Body of pancreas (tissue), 4 donors: ENCODE results near the gene KRT78. TPM values are rescaled to one million over a fixed set of nuclear protein-coding genes. Genes with fewer than 3 reads are reported as not detected.

ENCODE experiments used
- ATAC-seq: fragments of 150-250 bp; one replicate; pipeline ENCODE4 v1.9.1; 2016
- DNase-seq, 4 donors: peaks; one replicate each; pipeline ENCODE4 v3.0.0-alpha.2; 2019
- H3K27ac ChIP-seq, 4 donors: fragments of 200-600 bp; sonication (generic); 1 replicate in 3 of 4; 2 replicates in 1 of 4; pipeline versions ENCODE4 v1.5.1 to v1.6.1; 2016 to 2019; ENCODE audit warnings: mild to moderate bottlenecking in 1 of 4, mixed read lengths in 1 of 4, moderate library complexity in 1 of 4
- H3K27me3 ChIP-seq, 2 donors: fragments of 200-600 bp; sonication (generic); one replicate each; pipeline ENCODE4 v1.6.0; 2016; ENCODE audit warnings: mild to moderate bottlenecking in 1 of 2
- H3K36me3 ChIP-seq, 2 donors: fragments of 200-600 bp; sonication (generic); replicated peaks in 1 of 2; 2 replicates each; pipeline ENCODE4 v1.5.1; 2016; ENCODE audit warnings: low read depth in 2 of 2; ENCODE audit not compliant: insufficient read depth in 1 of 2
- H3K4me1 ChIP-seq: fragments of 200-600 bp; sonication (generic); one replicate; pipeline ENCODE4 v1.6.0; 2016
- H3K4me3 ChIP-seq, 2 donors: fragments of 200-600 bp; sonication (generic); 1 replicate in 1 of 2; 2 replicates in 1 of 2; pipeline ENCODE4 v1.5.1; 2016 to 2019
- H3K9me3 ChIP-seq, 3 donors: fragments of 200-600 bp; sonication (generic); 1 replicate in 2 of 3; 2 replicates in 1 of 3; pipeline ENCODE4 v1.5.1; 2016
- CTCF ChIP-seq, 7 experiments: fragments of 450-650 bp in 4 of 7; fragments of 200-600 bp in 3 of 7; sonication (generic) in 3 of 7; IDR thresholded peaks; one replicate each; pipeline ENCODE4 v1.5.1; 2016 to 2019; ENCODE audit warnings: antibody characterized with exemption in 7 of 7
- POLR2A ChIP-seq, 3 donors: fragments of 450-650 bp; IDR thresholded peaks; one replicate each; pipeline ENCODE4 v1.6.1; 2016; ENCODE audit warnings: antibody characterized with exemption in 3 of 3, mild to moderate bottlenecking in 2 of 3
- WGBS, 2 donors: methylation state at CpG; one replicate each; pipeline ENCODE4 v1.1.5; 2017; 5-methylcytosine and 5-hydroxymethylcytosine counted together
- intact Hi-C: fragments of 100-400 bp; cut with DNase I; formaldehyde crosslinking; loops from one replicate; pipeline ENCODE4 v1.15.1; 2023
- total RNA-seq, 2 donors: library from RNA; depleted of rRNA; stranded (reverse); fragments of >200 nt; gene quantifications; one replicate each; pipeline ENCODE4 v1.1.0, GENCODE V29; 2016

KRT78 gene
- total RNA-seq, 2 donors from 2014 or later, result not detected

DNA sequence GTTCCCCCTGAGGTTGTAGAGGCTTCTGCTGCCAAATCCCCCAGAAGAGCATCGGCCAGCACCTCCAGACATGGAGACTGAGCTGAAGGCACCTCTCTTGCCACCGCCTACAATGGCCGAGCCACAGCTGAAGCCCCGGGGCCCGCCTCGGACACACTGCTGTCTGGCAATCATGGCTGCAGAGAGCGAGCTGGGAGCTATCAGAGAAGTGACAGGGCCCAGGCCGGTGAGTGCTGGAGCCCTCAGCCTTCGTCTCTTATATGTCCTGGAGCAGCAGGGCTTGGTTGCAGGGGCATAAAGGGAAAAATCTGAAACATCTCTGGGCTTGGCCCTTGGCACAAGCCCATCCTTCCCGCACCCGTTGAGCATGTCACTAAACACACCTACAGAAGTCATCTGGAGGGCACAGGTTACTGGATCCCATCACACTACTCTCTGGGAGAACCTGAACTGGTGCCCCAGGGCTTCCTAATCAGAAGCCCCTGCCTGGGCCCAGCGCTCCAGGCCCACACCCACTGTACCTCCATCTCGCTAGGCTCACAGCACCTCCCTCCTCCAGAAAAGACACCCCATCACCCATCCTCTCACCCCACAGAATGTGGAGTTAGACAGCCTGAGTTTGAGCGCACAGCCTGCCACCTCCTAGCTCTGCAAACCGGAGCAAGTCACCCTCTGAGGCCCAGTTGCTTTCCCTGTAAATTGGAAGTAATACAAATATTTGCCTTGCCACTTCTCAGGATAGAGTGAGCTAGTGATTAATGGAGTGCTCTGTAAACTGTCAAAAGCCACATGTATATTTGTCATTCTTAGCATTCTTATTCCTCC, 34.7 kb downstream of the KRT78 start, which contains the start of gene KRT4:
KRT4 (minus strand) TSS at position 232 of the 825 bp plus-strand sequence; CDS start at position 174, 58 bp downstream.
- TF ChIP-seq CTCF (IDR thresholded peaks at IDR 0.05) (no peak), POLR2A (IDR thresholded peaks at IDR 0.05) (no peak)
- WGBS, 2 donors, result 42 to 57% methylated on average over 4 to 15 of the region's 15 CpGs

GRCh38 chr12:52813203-52813819, 35.5 kb downstream of the KRT78 start:
- intact Hi-C loops, result no loop called here
- 73 to 74% methylated on average over 8 to 10 of the region's 10 CpGs for WGBS, 2 donors

More for the DNA sequence above, 34.7 kb downstream of the KRT78 start, which contains the start of gene KRT4:
- H3K4me3 ChIP-seq, result no peak within 1 kb of the TSS
- H3K27ac ChIP-seq, result no peak within 1 kb of the TSS
- H3K27me3 ChIP-seq, result no peaks in the 10 kb centered on the region
- H3K9me3 ChIP-seq, result no peaks in the 10 kb centered on the region
- peaks cover 9% of the 10 kb centered on the region for H3K4me1 ChIP-seq
- DNase-seq, result no peak
- ATAC-seq, result peak; percentile 58
- no peaks in the 10 kb centered on the region for H3K36me3 ChIP-seq
- intact Hi-C loops, result no loop called here

DNA sequence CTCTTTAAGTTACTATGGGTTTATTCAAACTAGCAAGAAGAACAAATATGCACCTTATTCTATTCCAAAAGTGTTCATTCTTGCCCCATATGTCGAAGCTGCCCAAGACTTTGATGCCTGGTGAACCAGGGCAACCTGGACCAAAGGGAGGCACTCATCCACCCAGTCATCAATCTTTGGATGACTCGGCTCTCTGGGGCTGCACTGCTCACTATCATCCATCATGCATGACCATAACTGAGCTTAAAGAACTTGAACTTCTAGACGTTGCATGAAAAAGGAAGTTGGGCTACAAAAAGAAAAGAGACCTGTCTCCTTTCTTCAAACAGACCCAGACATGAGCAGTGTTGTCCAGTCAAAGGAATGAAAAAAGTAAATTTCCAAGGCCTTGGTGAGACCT, 36.0 kb downstream of the KRT78 start:
- WGBS, 2 donors, result 40 to 42% methylated on average over 3 of the region's 3 CpGs
- no peak overlapping the region for H3K27ac ChIP-seq
- H3K9me3 ChIP-seq, result no peaks in the 10 kb centered on the region
- DNase-seq (no peak), ATAC-seq (no peak)
- H3K36me3 ChIP-seq, result no peaks in the 10 kb centered on the region
- intact Hi-C loops, result no loop called here
- no peak overlapping the region for H3K4me3 ChIP-seq
- no peak for TF ChIP-seq POLR2A (IDR thresholded peaks at IDR 0.05)
- TF ChIP-seq CTCF (IDR thresholded peaks at IDR 0.05), result no peak
- no peaks in the 10 kb centered on the region for H3K27me3 ChIP-seq
- peaks cover 9% of the 10 kb centered on the region for H3K4me1 ChIP-seq

More at GRCh38 chr12:52813203-52813819, 35.5 kb downstream of the KRT78 start:
- Histone ChIP-seq H3K4me1 (peaks cover 9% of the 10 kb centered on the region), H3K27ac (no peak overlapping the region), H3K4me3 (no peak overlapping the region), H3K36me3 (no peaks in the 10 kb centered on the region), H3K9me3 (no peaks in the 10 kb centered on the region), H3K27me3 (no peaks in the 10 kb centered on the region)
- TF ChIP-seq POLR2A (IDR thresholded peaks at IDR 0.05) (no peak), CTCF (IDR thresholded peaks at IDR 0.05) (no peak)
- no peak for ATAC-seq
- DNase-seq, result no peak

DNA sequence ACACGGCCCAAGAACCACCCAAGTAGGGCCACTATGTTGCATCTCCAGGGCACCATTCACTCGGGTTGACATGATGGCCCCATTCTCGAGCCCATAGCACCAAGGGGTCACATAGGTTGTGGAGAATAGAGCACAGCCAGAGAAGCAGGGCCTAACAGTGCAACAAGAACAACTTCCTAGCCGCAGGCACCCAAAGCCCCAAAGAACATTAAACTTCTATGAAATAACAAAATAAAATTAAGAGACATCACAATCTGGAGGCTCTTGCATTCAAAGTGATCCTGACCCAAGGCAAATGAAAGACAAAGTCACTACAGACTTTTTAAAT, 36.8 kb downstream of the KRT78 start:
- intact Hi-C loops, result no loop called here
- WGBS, 2 donors, result 55 to 59% methylated on average over 3 to 4 of the region's 4 CpGs
- H3K36me3 ChIP-seq, result no peaks in the 10 kb centered on the region
- no peak for TF ChIP-seq CTCF (IDR thresholded peaks at IDR 0.05)
- TF ChIP-seq POLR2A (IDR thresholded peaks at IDR 0.05), result no peak
- no peak overlapping the region for H3K4me3 ChIP-seq
- peaks cover 9% of the 10 kb centered on the region for H3K4me1 ChIP-seq
- DNase-seq, result no peak
- no peak for ATAC-seq
- H3K27me3 ChIP-seq, result no peaks in the 10 kb centered on the region
- H3K9me3 ChIP-seq, result no peaks in the 10 kb centered on the region
- H3K27ac ChIP-seq, result no peak overlapping the region
